Activated CD4-positive, alpha-beta memory T cell treated with anti-CD3 and anti-CD28 coated beads for 36 hours (primary cell): Measurements from ENCODE around the gene SH2D3C. TPM values are rescaled to one million over a fixed set of nuclear protein-coding genes. Genes with fewer than 3 reads are reported as not detected.

Source experiments
- CTCF ChIA-PET: fragments of 350-600 bp; sonication (Branson Sonifier 250); formaldehyde crosslinking; loops from one replicate; lab custom pipeline; 2021; ENCODE audit warnings: antibody characterized with exemption, inconsistent platforms; lab: Charles Lee
- POLR2A ChIA-PET: fragments of 350-600 bp; sonication (Branson Sonifier 250); formaldehyde crosslinking; loops from one replicate; lab custom pipeline; 2021; ENCODE audit warnings: antibody characterized with exemption; lab: Charles Lee
- DNase-seq: peaks from one replicate; pipeline ENCODE4 v3.0.0-alpha.2; 2020
- H3K27ac Mint-ChIP-seq: one replicate; pipeline ENCODE4 v1.8.0; 2021; ENCODE audit warnings: mixed read lengths
- H3K27me3 Mint-ChIP-seq: one replicate; pipeline ENCODE4 v1.8.0; 2021; ENCODE audit warnings: mixed read lengths
- H3K36me3 Mint-ChIP-seq: one replicate; pipeline ENCODE4 v1.8.0; 2021; ENCODE audit warnings: mixed read lengths
- H3K4me1 Mint-ChIP-seq: one replicate; pipeline ENCODE4 v1.8.0; 2021; ENCODE audit warnings: low read depth, mixed read lengths
- H3K4me3 Mint-ChIP-seq: one replicate; pipeline ENCODE4 v1.8.0; 2021; ENCODE audit warnings: mild to moderate bottlenecking, mixed read lengths
- H3K9me3 Mint-ChIP-seq: one replicate; pipeline ENCODE4 v1.8.0; 2021; ENCODE audit warnings: mixed read lengths
- intact Hi-C: fragments of 100-400 bp; cut with micrococcal nuclease; formaldehyde crosslinking; loops from one replicate; pipeline ENCODE4 v1.15.1; 2023
- total RNA-seq, 2 experiments: library from RNA; stranded (reverse); gene quantifications; one replicate each; pipeline ENCODE4 v1.2.3, GENCODE V29; 2021

The SH2D3C gene
- total RNA-seq, 2 experiments from 2014 or later = 34.5 to 35.3 TPM

DNA sequence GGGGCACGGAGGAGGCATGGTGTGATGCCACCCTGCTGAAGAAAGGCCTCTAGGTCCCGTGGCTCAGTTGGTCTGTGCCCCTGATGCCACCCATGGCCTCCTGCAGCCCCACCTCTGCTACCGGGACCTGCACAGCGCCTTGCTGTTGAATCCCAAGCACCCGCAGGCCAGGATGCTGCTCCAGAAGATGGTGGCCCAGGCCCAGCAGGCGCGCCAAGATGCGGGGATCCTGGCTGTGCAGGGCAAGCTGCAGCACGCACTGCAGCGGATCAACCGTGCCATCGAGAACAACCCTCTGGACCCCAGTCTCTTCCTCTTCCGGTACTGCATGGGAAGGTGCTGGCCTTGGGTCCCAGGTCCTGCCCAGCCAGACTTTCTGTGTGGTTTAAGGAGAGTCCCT, 55.5 kb downstream of the SH2D3C start:
- intact Hi-C loops = no loop called here
- no peaks in the 10 kb centered on the region for H3K36me3 Mint-ChIP-seq
- H3K4me1 Mint-ChIP-seq = peaks cover 15% of the 10 kb centered on the region
- H3K27me3 Mint-ChIP-seq = no peaks in the 10 kb centered on the region
- CTCF ChIA-PET = no interaction called here
- POLR2A ChIA-PET = no interaction called here
- H3K27ac Mint-ChIP-seq = no peak overlapping the region
- H3K9me3 Mint-ChIP-seq = no peaks in the 10 kb centered on the region
- no peak for DNase-seq
- no peak overlapping the region for H3K4me3 Mint-ChIP-seq

DNA sequence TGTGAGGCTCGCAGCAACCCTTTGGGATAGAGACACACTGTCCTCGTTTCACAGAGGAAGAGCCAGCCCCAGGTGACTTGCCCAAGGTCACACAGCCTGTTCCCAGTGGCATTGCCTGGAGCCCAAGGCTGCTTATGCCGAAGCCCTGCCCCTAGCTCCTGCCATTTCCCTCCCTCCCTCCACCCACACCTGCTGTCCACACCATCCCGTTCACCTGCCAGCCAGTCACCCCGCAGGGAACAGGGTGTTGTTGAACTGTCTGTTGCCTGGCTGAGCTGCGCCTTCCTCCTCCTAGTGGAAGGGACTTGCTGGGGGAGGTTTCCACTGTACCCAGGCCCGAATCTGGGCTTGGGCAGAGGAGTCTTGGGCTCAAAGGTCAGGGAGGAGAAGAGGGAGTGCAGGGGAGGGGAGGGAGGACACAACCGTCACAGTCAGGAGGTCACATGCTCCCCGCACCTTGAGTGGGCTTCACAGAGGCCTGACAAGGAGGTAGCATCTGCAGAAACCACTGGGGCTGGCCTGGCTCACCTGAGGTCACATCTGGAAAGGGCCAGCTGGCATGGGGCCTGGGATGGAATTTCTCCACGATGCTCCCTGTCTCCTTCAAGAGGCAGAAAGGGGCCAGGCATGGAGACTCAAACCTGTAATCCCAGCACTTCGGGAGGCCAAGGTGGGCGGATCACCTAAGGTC, 56.3 kb downstream of the SH2D3C start:
- CTCF ChIA-PET = no interaction called here
- POLR2A ChIA-PET = no interaction called here
- Mint-ChIP-seq H3K4me1 (peaks cover 15% of the 10 kb centered on the region), H3K27ac (peak overlapping the region; percentile 33), H3K27me3 (no peaks in the 10 kb centered on the region), H3K36me3 (no peaks in the 10 kb centered on the region), H3K4me3 (no peak overlapping the region), H3K9me3 (no peaks in the 10 kb centered on the region)
- no peak for DNase-seq
- intact Hi-C loops = no loop called here

DNA sequence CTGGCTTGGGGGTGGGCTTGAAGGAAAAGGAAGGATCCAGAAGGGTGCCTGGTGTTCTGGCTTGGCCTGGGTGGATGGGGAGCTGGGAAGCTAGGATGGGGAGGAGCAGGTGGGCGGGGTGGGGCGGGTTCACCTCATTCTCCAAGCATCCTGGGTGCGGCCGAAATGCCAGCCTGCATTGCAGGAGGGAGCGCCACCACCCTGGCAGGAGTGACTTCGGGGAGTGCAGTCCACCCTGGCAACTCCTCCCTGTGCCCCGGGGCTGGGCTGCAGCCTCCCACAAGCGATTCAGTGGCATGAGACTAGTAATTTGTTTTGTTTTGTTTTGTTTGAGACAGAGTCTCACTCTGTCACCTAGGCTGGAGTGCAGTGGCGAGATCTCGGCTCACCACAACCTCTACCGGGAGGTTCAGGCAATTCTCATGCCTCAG, 57.1 kb downstream of the SH2D3C start:
- Mint-ChIP-seq H3K9me3 (no peaks in the 10 kb centered on the region), H3K4me3 (no peak overlapping the region), H3K27ac (no peak overlapping the region), H3K36me3 (no peaks in the 10 kb centered on the region), H3K4me1 (peaks cover 15% of the 10 kb centered on the region), H3K27me3 (no peaks in the 10 kb centered on the region)
- ChIA-PET CTCF (no interaction called here), POLR2A (no interaction called here)
- intact Hi-C loops = no loop called here
- no peak for DNase-seq

DNA sequence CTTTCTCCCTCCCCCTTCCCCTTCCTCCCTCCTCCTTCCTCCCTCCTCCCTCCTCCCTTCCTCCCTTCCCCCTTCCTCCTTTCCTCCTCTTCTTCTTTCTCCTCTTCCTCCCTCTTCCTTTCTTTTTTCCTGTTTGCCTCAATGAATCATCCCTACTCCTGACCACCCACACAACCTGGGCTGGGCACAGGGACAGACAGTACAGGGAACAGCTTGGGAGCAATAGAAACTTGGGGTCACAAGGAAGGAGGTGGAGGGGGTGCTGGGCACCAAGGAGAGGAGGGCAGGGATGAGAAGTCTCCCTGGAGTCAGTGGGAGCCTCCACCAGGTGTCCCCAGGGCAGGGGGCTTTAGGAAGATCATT, 57.6 kb downstream of the SH2D3C start:
- no peak for DNase-seq
- H3K36me3 Mint-ChIP-seq = no peaks in the 10 kb centered on the region
- ChIA-PET CTCF (interaction anchor here (2.6 kb wide), 1 partner anchor 14 kb away, joined by 14 read pairs; the partner anchor contains the start of gene TOR2A), POLR2A (interaction anchor here (1.5 kb wide), 1 partner anchor 14 kb away, joined by 3 read pairs; the partner anchor contains the start of gene TOR2A)
- intact Hi-C loops = no loop called here
- no peaks in the 10 kb centered on the region for H3K9me3 Mint-ChIP-seq
- H3K27me3 Mint-ChIP-seq = no peaks in the 10 kb centered on the region
- peak overlapping the region; percentile 23 for H3K27ac Mint-ChIP-seq
- no peak overlapping the region for H3K4me3 Mint-ChIP-seq
- H3K4me1 Mint-ChIP-seq = peaks cover 21% of the 10 kb centered on the region

DNA sequence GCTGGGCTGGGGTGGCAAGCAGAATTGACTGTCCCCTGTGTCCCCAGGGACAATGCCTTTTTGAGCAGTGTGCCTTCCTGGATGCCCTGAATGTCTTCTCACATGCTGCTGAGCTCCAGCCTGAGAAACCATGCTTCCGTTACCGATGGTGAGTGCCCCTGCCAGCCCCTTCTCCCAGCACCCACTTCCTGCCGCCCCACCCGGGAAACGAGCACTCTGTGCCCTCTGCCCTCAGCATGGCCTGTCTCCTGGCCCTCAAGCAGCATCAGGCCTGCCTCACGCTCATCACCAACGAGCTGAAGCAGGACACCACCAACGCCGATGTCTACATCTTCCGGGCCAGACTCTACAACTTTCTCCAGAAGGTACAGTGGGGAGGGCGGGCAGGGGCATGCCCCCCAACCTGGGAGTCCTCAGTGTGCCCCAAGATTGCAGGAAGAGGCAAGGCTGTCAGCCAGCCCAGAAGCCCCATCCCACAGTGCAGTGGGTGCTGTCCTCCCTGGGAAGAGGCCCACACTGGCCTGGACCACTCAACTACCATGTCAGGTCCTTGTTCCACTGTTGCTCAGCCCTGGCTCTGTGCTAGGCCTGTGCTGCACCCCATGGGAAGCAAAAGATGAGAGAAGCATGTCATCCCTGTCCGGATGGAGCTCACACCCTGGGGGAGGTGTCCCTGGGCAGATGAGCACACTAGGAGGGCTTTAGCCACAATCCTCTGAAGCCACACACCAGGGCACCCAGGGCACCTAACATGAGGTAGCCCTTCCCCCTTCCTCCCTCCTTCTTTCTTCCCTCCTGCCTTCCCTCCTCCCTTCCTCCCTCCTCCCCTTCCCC, 58.2 kb downstream of the SH2D3C start:
- intact Hi-C loops = no loop called here
- H3K9me3 Mint-ChIP-seq = no peaks in the 10 kb centered on the region
- ChIA-PET POLR2A (interaction anchor here (0.5 to 1.5 kb wide), 2 partner anchors 14 to 602 kb away, joined by 3 read pairs; partner anchors contain the start of gene TOR2A), CTCF (interaction anchor here (2.6 kb wide), 1 partner anchor 15 kb away, joined by 14 read pairs; the partner anchor contains the start of gene TOR2A)
- peak overlapping the region; percentile 47 for H3K27ac Mint-ChIP-seq
- peak overlapping the region; percentile 2 for H3K4me3 Mint-ChIP-seq
- H3K27me3 Mint-ChIP-seq = no peaks in the 10 kb centered on the region
- H3K36me3 Mint-ChIP-seq = no peaks in the 10 kb centered on the region
- peak; percentile 27 for DNase-seq
- peaks cover 21% of the 10 kb centered on the region for H3K4me1 Mint-ChIP-seq

DNA sequence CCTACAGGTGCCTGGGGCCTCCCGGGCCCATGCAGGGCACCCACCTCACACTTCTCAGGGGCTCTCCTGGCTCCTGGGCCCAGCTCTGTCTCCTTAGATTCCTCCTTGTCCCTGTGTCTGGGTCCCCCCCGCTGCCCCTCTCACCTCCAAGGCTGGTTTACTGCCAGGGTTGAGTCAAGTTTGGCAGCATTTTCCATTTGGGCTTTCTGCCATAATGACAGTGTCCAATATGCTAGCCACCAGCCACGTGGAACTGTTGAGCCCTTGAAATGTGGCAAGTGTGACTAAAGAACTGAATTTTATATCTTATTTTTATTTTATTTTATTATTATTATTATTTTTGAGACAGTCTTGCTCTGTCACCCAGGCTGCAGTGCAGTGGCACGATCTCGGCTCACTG, 60.7 kb downstream of the SH2D3C start:
- no peak overlapping the region for H3K27ac Mint-ChIP-seq
- CTCF ChIA-PET = interaction anchor here (3.7 kb wide), 1 partner anchor 17 kb away, joined by 41 read pairs; the partner anchor contains the start of gene TOR2A

DNA sequence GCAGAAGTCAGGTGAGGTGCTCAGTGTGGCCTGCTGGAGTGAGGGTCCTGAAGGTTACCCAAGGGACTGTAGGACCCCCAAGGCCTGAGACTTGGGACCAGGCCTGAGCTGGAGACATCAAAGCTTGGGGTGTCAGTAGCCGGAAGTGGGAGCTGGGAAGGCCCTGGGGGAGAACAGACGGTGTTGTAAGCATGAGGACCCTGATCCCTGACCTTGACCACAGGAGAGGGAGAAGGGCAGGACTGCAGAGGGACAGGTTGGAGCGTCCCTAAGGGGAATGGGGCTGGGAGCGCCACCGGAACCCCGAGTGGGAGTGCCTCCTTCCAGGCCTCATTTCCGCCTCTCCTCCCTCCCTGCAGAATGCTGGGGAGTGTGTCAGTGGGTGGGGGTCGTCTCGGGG, 62.1 kb downstream of the SH2D3C start:
- Mint-ChIP-seq H3K36me3 (no peaks in the 10 kb centered on the region), H3K4me1 (peaks cover 28% of the 10 kb centered on the region), H3K9me3 (no peaks in the 10 kb centered on the region), H3K4me3 (peak overlapping the region; percentile 90), H3K27me3 (no peaks in the 10 kb centered on the region), H3K27ac (peak overlapping the region; percentile 74)
- CTCF ChIA-PET = interaction anchor here (2.1 to 3.7 kb wide), 2 partner anchors 18 to 191 kb away, joined by 5 to 41 read pairs; partner anchors contain the start of gene TOR2A
- POLR2A ChIA-PET = interaction anchor here (1.1 to 1.6 kb wide), 4 partner anchors 14 to 265 kb away, joined by 3 to 6 read pairs (median 4); partner anchors contain the start of genes LRSAM1, RPL12 and TOR2A
- DNase-seq = no peak
- intact Hi-C loops = loop anchor here (5.0 kb wide), 1 partner anchor 201 kb away; the partner anchor contains the start of gene ST6GALNAC4

More for the DNA sequence above, 60.7 kb downstream of the SH2D3C start:
- no peaks in the 10 kb centered on the region for H3K9me3 Mint-ChIP-seq
- intact Hi-C loops = loop anchor here (5.0 kb wide), 1 partner anchor 200 kb away; the partner anchor contains the start of gene ST6GALNAC4
- DNase-seq = no peak
- no peak overlapping the region for H3K4me3 Mint-ChIP-seq
- POLR2A ChIA-PET = no interaction called here
- H3K36me3 Mint-ChIP-seq = no peaks in the 10 kb centered on the region
- H3K27me3 Mint-ChIP-seq = no peaks in the 10 kb centered on the region
- peaks cover 24% of the 10 kb centered on the region for H3K4me1 Mint-ChIP-seq

DNA sequence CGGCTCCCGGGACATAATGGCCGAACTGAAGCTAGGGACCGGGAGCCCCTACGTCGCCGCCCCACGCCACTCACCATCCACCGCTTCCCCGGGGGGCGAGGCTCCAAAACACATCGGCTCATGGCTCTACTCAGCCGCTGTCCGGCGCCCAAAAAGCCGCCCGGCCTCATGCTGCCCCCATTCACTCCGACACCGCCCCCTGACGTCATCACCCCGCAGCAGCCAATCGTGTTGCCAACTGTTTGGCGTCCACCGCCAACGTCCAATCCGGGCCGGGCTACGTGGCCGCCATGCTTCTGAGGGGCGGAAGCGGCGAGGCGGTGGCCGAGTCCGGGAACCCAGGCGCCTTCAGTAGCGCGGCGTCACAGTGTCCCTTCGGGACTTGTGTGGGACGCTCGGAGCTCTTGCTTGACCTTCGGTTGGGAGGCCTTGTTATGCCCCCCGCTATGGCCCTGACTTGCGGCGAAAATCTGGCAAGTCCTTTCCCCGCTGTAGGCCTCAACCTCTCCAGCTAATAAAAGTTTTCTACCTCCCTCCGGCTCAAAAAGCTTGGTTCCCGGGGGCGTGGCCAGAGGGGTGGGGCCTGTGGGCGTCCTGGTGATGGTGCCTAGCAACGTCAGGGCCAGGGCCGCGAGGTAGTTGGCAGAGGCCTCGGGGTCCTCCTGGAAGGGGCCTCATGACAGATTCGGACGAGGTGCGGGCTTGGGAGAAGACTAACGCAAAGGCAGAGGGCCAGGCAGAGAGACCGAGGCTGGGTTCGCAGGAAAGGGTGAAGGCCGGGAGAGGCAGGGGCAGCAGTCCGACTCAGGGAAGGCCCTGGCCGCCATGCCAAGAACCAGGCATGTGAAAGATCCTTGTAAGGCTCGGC, 62.8 kb downstream of the SH2D3C start, which contains the start of the genes PTRH1 and TTC16:
Gene PTRH1 (minus strand): TSS at position 194 of the 868 bp plus-strand sequence. CDS start 24 bp downstream, at position 170.
Gene TTC16 (plus strand): TSS at position 610 of the 868 bp plus-strand sequence. CDS start 67 bp downstream, at position 677.
- peak; percentile 98 for DNase-seq
- intact Hi-C loops = loop anchor here (1.0 to 5.0 kb wide), 4 partner anchors 16 to 202 kb away; partner anchors contain the start of gene ST6GALNAC4
- Mint-ChIP-seq H3K27me3 (no peaks in the 10 kb centered on the region), H3K27ac (peak within 1 kb of the TSS; percentile 74), H3K4me3 (peak within 1 kb of the TSS; percentile 90), H3K9me3 (no peaks in the 10 kb centered on the region), H3K36me3 (no peaks in the 10 kb centered on the region), H3K4me1 (peaks cover 29% of the 10 kb centered on the region)
- ChIA-PET CTCF (interaction anchor here (0.6 to 3.7 kb wide), 5 partner anchors 11 to 413 kb away, joined by 3 to 41 read pairs (median 3); partner anchors contain the start of genes ST6GALNAC4 and TOR2A), POLR2A (interaction anchor here (0.7 to 1.6 kb wide), 6 partner anchors 10 to 264 kb away, joined by 3 to 6 read pairs (median 4); partner anchors contain the start of genes LRSAM1, RPL12 and TOR2A)

DNA sequence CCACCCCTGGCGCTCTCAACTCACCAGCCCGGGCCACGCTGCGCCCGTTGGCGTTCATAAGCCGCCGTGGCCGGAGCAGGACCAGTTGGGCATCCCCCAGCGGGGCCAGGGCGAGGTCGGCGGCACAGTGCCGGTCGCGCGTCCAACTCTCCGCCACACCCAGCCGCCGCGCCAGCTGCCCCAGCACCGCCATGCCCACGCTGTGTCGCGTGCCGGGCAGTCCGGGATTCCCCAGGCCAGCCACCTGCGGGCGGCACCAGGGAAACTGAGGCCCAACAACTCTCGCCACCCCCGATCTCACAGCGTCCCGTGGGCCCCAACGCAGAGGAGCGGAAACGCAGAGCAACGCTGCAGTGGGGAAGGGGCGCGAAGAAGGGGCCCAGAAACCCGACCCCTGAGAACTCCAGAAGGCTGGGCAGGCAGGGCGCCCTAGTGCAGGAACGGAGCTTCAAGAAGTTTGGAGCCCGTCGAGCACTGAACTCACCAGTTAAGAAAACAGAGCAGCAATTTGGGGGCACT, 63.5 kb downstream of the SH2D3C start:
- DNase-seq = peak; percentile 32
- Mint-ChIP-seq H3K36me3 (no peaks in the 10 kb centered on the region), H3K27me3 (no peaks in the 10 kb centered on the region), H3K9me3 (no peaks in the 10 kb centered on the region), H3K4me3 (peak overlapping the region; percentile 90), H3K4me1 (peaks cover 28% of the 10 kb centered on the region), H3K27ac (peak overlapping the region; percentile 74)
- ChIA-PET CTCF (interaction anchor here (0.6 to 3.7 kb wide), 6 partner anchors 10 to 413 kb away, joined by 3 to 41 read pairs (median 3); partner anchors contain the start of genes ST6GALNAC4 and TOR2A), POLR2A (interaction anchor here (0.7 to 1.6 kb wide), 5 partner anchors 9 to 263 kb away, joined by 3 to 6 read pairs (median 4); partner anchors contain the start of genes LRSAM1, RPL12 and TOR2A)
- intact Hi-C loops = loop anchor here (1.0 to 5.0 kb wide), 4 partner anchors 16 to 202 kb away; partner anchors contain the start of gene ST6GALNAC4

DNA sequence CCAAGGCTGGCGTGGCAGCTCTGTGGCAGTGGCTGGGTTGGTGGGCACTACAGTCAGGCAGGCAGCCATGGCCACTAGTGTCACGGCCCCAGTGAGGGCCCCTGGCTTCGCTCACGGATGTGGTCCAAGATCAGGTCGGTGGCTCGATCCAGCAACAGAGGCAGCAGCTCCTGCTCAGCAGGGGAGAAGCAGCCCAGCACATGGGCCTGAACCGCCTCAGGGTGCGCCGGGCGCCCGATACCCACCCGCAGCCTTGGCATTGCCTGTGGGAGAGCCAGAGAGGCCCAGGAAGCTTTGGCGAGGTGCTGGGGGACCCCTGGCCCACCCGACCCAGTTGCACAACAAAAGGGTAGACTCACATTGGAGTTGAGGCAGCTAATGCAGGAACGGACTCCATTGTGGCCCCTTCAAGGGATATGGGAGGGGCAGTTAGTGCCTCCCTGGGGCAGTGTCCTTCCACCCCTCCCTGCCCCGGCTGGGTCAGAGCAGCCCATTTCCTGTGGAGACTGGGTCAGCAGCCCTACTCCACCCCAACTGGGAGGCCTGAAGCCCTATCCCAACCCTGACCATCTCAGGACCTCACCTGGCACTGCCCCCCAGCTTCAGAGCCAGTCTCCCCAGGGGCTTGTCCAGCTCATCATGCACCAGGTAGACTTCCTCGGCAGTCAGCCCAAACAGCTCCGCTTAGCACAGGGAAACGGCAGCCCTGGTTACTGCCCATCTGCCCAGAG, 64.3 kb downstream of the SH2D3C start:
- Mint-ChIP-seq H3K36me3 (no peaks in the 10 kb centered on the region), H3K27ac (no peak overlapping the region), H3K9me3 (no peaks in the 10 kb centered on the region), H3K4me1 (peaks cover 23% of the 10 kb centered on the region), H3K27me3 (no peaks in the 10 kb centered on the region), H3K4me3 (peak overlapping the region; percentile 73)
- intact Hi-C loops = no loop called here
- POLR2A ChIA-PET = no interaction called here
- CTCF ChIA-PET = interaction anchor here (1.0 to 3.7 kb wide), 4 partner anchors 9 to 188 kb away, joined by 3 to 41 read pairs (median 3); partner anchors contain the start of gene TOR2A
- DNase-seq = no peak
